ENCODE results near the gene SLC29A2. TPM values are rescaled to one million over a fixed set of nuclear protein-coding genes. Genes with fewer than 3 reads are reported as not detected.

Gene SLC29A2
- total and polyA plus RNA-seq, 2 donors (not counting 1 experiment from before 2014, with no cell fraction given) = 16.2 to 18.5 TPM

DNA sequence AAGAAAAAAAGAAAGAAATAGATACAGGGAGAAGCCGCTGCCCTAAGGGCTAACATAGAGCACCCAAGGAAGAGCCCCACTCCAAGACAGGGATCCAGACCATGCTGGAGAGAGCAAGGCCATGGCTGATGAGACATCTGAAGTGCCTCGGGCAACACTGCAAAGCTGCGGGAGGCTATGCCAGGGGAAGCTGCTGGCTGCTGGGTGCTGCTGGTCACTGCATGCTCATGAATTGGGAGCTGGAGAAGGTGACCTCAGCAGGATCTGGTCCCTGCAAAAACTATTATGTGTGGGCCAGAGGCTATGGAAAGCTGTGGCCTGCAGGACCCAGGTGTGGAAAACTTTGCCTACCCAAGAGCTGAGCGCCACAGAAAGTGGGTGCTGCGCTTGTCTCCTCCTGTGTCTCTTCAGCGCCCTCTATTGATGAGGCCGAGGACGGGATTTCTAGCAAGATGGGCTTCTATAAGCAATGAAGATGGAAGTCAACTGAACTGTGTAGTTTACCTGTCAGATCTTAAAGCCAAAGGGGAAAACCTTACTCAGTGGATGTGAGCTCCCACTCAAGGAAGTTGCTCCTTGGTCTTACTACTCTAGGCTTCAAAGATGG, 17.3 kb upstream of the SLC29A2 start:
- CTCF ChIA-PET = interaction anchor here (0.6 to 3.9 kb wide), 26 partner anchors 10 to 995 kb away, joined by 3 to 62 read pairs (median 5); partner anchors contain the start of genes B4GAT1, BRMS1, MRPL11 and RIN1
- Mint-ChIP-seq H3K27me3 (peaks cover 5% of the 10 kb centered on the region), H3K27ac (no peak overlapping the region), H3K4me3 (no peak overlapping the region), H3K4me1 (peaks cover 12% of the 10 kb centered on the region), H3K9me3 (ENCODE audit: insufficient read depth) (no peaks in the 10 kb centered on the region)
- no peak overlapping the region for H3K4me2 ChIP-seq (replicated peaks; ENCODE audit: low read depth, low read length, poor library complexity, severe bottlenecking)
- no peaks in the 10 kb centered on the region for H3K27me3 ChIP-seq (replicated peaks in 1 of 4; ENCODE audit: control extremely low read depth in 1 of 4, control insufficient read depth in 3 of 4, insufficient read depth in 4 of 4, low read length in 3 of 4)
- H3K4me1 ChIP-seq (ENCODE audit: control insufficient read depth in 2 of 2, insufficient read depth in 2 of 2, low read length in 2 of 2) = peaks cover 7 to 12% of the 10 kb centered on the region in 2 donors
- 34% methylated on average over 8 of the region's 8 CpGs for WGBS (ENCODE audit: insufficient coverage)
- no peak overlapping the region for H2AFZ ChIP-seq (ENCODE audit: insufficient read depth, low read depth, low read length, poor library complexity, severe bottlenecking)
- H3K27ac ChIP-seq (ENCODE audit: low read length in 2 of 2) = no peak overlapping the region
- peak; percentile 58 for ATAC-seq (ENCODE audit: low read depth)
- no peak for TF ChIP-seq EZH2 (IDR thresholded peaks at IDR 0.05; ENCODE audit: borderline replicate concordance, insufficient read depth, low read depth, low read length, poor library complexity, severe bottlenecking)
- TF ChIP-seq, protein P1, sequence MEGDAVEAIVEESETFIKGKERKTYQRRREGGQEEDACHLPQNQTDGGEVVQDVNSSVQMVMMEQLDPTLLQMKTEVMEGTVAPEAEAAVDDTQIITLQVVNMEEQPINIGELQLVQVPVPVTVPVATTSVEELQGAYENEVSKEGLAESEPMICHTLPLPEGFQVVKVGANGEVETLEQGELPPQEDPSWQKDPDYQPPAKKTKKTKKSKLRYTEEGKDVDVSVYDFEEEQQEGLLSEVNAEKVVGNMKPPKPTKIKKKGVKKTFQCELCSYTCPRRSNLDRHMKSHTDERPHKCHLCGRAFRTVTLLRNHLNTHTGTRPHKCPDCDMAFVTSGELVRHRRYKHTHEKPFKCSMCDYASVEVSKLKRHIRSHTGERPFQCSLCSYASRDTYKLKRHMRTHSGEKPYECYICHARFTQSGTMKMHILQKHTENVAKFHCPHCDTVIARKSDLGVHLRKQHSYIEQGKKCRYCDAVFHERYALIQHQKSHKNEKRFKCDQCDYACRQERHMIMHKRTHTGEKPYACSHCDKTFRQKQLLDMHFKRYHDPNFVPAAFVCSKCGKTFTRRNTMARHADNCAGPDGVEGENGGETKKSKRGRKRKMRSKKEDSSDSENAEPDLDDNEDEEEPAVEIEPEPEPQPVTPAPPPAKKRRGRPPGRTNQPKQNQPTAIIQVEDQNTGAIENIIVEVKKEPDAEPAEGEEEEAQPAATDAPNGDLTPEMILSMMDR (IDR thresholded peaks at IDR 0.05) = peak; percentile 76
- POLR2A ChIA-PET = interaction anchor here (0.5 to 1.1 kb wide), 3 partner anchors 76 to 985 kb away, joined by 3 to 5 read pairs (median 4); partner anchors contain the start of gene CLCF1
- H3K9ac ChIP-seq (ENCODE audit: low read length) = no peak overlapping the region
- intact Hi-C loops (cut with micrococcal nuclease) = loop anchor here (5.0 kb wide), 1 partner anchor 42 kb away; the partner anchor contains the start of genes B4GAT1 and BRMS1
- no peaks in the 10 kb centered on the region for H4K20me1 ChIP-seq (ENCODE audit: control insufficient read depth, insufficient read depth, low read length, poor library complexity, severe bottlenecking)
- H3K36me3 ChIP-seq (replicated peaks in 1 of 2; ENCODE audit: control extremely low read depth in 1 of 2, control insufficient read depth in 1 of 2, extremely low read depth in 1 of 2, insufficient read depth in 2 of 2, low read length in 1 of 2) = no peaks in the 10 kb centered on the region
- no peaks in the 10 kb centered on the region for H3K79me2 ChIP-seq (ENCODE audit: control insufficient read depth, insufficient read depth, low read length)
- DNase-seq = peak; percentile 79
- no peaks in the 10 kb centered on the region for H3K9me3 ChIP-seq (ENCODE audit: control extremely low read depth in 1 of 3, control insufficient read depth in 2 of 3, insufficient read depth in 1 of 3, low read length in 2 of 3)
- no peak overlapping the region for H3K4me3 ChIP-seq (ENCODE audit: control extremely low read depth in 1 of 5, extremely low read depth in 1 of 5, insufficient read depth in 1 of 5, low read depth in 2 of 5, low read length in 4 of 5)

All from B cell (primary cell).